T-cell (primary cell): ENCODE measurements around the gene NDUFB10. TPM values are rescaled to one million over a fixed set of nuclear protein-coding genes. Genes with fewer than 3 reads are reported as not detected.
"Not testable (repeated sequence)": the region's sequence is repeated elsewhere in the genome, so short reads cannot be mapped to it uniquely, and the experiment has no call there.

Experiments
- ATAC-seq, 4 experiments: fragments of 200-7000 bp in 3 of 4; fragments of 150-1000 bp in 1 of 4; cut with Tn5 transposase; replicated peaks in 1 of 4; 1 replicate in 3 of 4; 2 replicates in 1 of 4; pipeline ENCODE4 v1.10.0; 2021; ENCODE audit warnings: moderate library complexity in 3 of 4, mild to moderate bottlenecking in 2 of 4, moderate number of reproducible peaks in 1 of 4
- CTCF ChIA-PET, 2 donors: fragments of 300-600 bp; sonication (Branson Sonifier 250); formaldehyde crosslinking; loops; one replicate each; lab custom pipeline; 2022; ENCODE audit warnings: antibody characterized with exemption in 2 of 2; lab: Charles Lee
- POLR2A ChIA-PET, 2 donors: fragments of 300-600 bp; sonication (Branson Sonifier 250); formaldehyde crosslinking; loops; one replicate each; lab custom pipeline; 2022; ENCODE audit warnings: antibody characterized with exemption in 2 of 2; lab: Charles Lee
- DNase-seq, 35 experiments: peaks; one replicate each; pipeline versions ENCODE4 v3.0.0 to v3.0.0-alpha.2; 2013 to 2023
- H3K27ac ChIP-seq: one replicate; pipeline ENCODE4 v1.5.1; 2013; ENCODE audit warnings: low read length
- H3K27me3 ChIP-seq, 2 experiments: replicated peaks in 1 of 2; 1 replicate in 1 of 2; 2 replicates in 1 of 2; pipeline versions ENCODE4 v1.6.1 to v1.7.0; 2013; ENCODE audit warnings: low read length in 1 of 2, mixed read lengths in 1 of 2; ENCODE audit not compliant: control insufficient read depth in 2 of 2, insufficient read depth in 2 of 2; ENCODE audit errors: extremely low read depth in 1 of 2
- H3K36me3 ChIP-seq, 2 donors: 1 replicate in 1 of 2; 2 replicates in 1 of 2; pipeline versions ENCODE4 v1.6.1 to v1.7.0; 2013; ENCODE audit warnings: low read length in 1 of 2; ENCODE audit not compliant: control insufficient read depth in 2 of 2, insufficient read depth in 1 of 2; ENCODE audit errors: extremely low read depth in 1 of 2
- H3K4me1 ChIP-seq, 2 experiments: 1 replicate in 1 of 2; 2 replicates in 1 of 2; pipeline versions ENCODE4 v1.6.1 to v1.7.0; 2013; ENCODE audit warnings: low read length in 2 of 2, mixed read lengths in 1 of 2; ENCODE audit not compliant: insufficient read depth in 2 of 2, control insufficient read depth in 1 of 2; ENCODE audit errors: extremely low read depth in 1 of 2
- H3K4me3 ChIP-seq, 2 donors: 1 replicate in 1 of 2; 2 replicates in 1 of 2; pipeline versions ENCODE4 v1.5.1 to v1.7.0; 2013; ENCODE audit warnings: mild to moderate bottlenecking in 2 of 2, low read length in 1 of 2, moderate library complexity in 1 of 2; ENCODE audit not compliant: control insufficient read depth in 1 of 2; ENCODE audit errors: extremely low read depth in 1 of 2
- H3K9me3 ChIP-seq: 2 replicates; pipeline ENCODE4 v1.7.0; 2013
- H3K27ac Mint-ChIP-seq, 2 donors: one replicate each; pipeline ENCODE4 v1.8.0; 2020 to 2021; ENCODE audit warnings: mild to moderate bottlenecking in 2 of 2, mixed read lengths in 2 of 2
- H3K27me3 Mint-ChIP-seq, 2 donors: one replicate each; pipeline ENCODE4 v1.8.0; 2021 to 2022; ENCODE audit warnings: mixed read lengths in 2 of 2
- H3K36me3 Mint-ChIP-seq: one replicate; pipeline ENCODE4 v1.8.0; 2021; ENCODE audit warnings: mixed read lengths
- H3K4me1 Mint-ChIP-seq, 3 donors: one replicate each; pipeline ENCODE4 v1.8.0; 2020 to 2022; ENCODE audit warnings: mixed read lengths in 3 of 3, mild to moderate bottlenecking in 1 of 3
- H3K4me3 Mint-ChIP-seq, 3 donors: one replicate each; pipeline ENCODE4 v1.8.0; 2020 to 2022; ENCODE audit warnings: mild to moderate bottlenecking in 3 of 3, mixed read lengths in 3 of 3, moderate library complexity in 3 of 3
- H3K9me3 Mint-ChIP-seq, 3 donors: one replicate each; pipeline ENCODE4 v1.8.0; 2020 to 2022; ENCODE audit warnings: mixed read lengths in 3 of 3
- WGBS: methylation state at CpG from one replicate; pipeline ENCODE4 v1.1.5; 2013; ENCODE audit warnings: missing lambda C conversion rate; ENCODE audit not compliant: insufficient coverage; 5-methylcytosine and 5-hydroxymethylcytosine counted together
- total RNA-seq, 35 experiments: library from RNA in 6 of 35; stranded (reverse) in 6 of 35; fragments of 120-200 nt in 1 of 35; gene quantifications; one replicate each; pipeline versions ENCODE4 v1.2.1 to v1.2.4 and lab custom pipeline; 2013 to 2026

NDUFB10 gene
- total RNA-seq, 5 donors from 2014 or later (not counting 1 experiment from before 2014, with no cell fraction given), result 46.3 to 96.5 (median 84.4) TPM

DNA sequence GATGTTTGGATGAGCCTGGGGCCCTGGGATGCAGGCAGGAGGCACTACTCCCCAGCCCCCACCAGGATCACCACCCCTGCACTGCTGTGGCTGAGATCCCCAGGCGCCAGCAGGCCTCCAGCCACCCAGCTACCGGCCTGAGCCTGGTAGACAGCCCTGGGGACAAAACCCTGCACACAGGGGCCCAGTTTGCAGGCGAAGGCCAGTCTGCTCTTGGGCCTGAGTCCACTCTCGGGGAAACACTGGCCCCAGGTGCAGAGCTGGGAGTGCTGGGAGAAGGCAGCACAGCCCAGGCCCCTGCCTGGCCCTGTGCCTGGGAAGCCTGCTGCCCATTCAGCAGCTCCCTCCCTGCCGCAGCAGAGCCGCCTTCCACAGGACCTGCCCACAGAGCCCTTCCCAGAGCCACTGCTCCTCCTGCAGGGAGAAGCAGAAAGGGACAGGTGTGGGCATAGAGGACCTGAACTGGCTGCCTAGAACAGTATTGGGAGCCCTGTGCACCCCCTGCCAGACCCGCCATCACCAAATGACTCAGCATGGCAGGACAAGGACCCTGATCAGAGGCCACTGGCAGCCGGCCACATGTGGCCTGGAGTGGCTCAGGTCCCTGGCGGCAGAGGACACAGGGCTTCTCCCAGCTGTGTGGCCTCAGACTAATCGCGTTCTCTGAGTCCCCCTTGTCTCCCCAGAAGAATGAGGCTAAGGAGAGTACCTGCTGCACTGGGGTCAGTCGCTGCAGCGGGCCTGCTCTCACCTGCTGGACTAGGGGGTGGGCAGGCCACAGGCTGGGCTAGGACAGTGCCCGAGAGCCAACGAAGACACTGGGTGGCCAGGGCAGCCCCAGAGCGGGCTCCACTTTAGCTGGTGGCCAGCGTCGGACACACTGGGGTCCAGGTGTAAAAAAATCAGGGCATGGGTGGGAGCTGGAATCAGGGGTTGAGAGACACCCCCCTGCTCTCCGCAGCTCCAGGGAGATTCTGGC is 27.0 kb upstream of the NDUFB10 start:
- H3K4me1 Mint-ChIP-seq, result peaks cover 0 to 3% (median 1%) of the 10 kb centered on the region in 3 donors
- Histone ChIP-seq H3K9me3 (no peaks in the 10 kb centered on the region), H3K27me3 (peaks cover 0 to 13% of the 10 kb centered on the region in 2 experiments), H3K4me1 (peaks cover 2 to 11% of the 10 kb centered on the region in 2 experiments), H3K27ac (no peak overlapping the region), H3K4me3 (no peak overlapping the region), H3K36me3 (no peaks in the 10 kb centered on the region)
- WGBS, result 89% methylated on average over 16 of the region's 19 CpGs
- no peaks in the 10 kb centered on the region for H3K9me3 Mint-ChIP-seq
- H3K27ac Mint-ChIP-seq, result no peak overlapping the region
- POLR2A ChIA-PET, result no interaction called here
- CTCF ChIA-PET, result no interaction called here
- ATAC-seq, result no peak
- no peak overlapping the region for H3K4me3 Mint-ChIP-seq
- H3K36me3 Mint-ChIP-seq, result no peaks in the 10 kb centered on the region
- no peaks in the 10 kb centered on the region for H3K27me3 Mint-ChIP-seq
- no peak for DNase-seq

DNA sequence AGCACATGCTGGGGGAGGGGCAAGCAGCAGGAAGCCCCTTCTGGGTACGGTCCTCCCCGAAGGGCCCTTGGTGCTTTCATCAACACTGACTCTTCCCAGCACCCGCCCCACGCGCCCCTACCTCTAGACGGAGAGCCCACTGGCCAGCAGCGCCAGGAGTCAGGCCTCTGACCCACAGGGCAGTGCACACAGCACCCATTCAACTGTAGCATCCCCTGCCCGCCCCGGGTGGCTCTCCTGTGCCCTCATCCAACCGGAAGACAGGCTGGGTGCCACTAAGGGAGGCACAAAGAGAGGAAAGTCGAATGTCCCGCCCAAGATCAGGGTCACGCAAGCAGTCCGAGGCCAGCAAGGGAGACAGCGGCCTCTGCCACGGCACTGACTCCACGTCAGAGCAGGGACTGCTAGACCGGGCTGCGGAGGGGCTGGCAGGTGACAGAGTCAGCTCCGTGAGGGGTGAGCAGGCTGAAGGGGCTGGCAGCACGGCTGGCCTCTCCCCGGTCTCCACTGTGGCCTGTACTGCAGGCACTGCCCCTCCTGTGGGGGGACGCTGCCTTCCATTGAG is 26.2 kb upstream of the NDUFB10 start:
- no peak overlapping the region for H3K27ac Mint-ChIP-seq
- peaks cover 0 to 13% of the 10 kb centered on the region in 2 experiments for H3K27me3 ChIP-seq
- H3K27me3 Mint-ChIP-seq, result no peaks in the 10 kb centered on the region
- no peak overlapping the region for H3K4me3 Mint-ChIP-seq
- peaks cover 2 to 11% of the 10 kb centered on the region in 2 experiments for H3K4me1 ChIP-seq
- ATAC-seq, result no peak
- H3K36me3 ChIP-seq, result peaks cover 0 to 4% of the 10 kb centered on the region in 2 donors
- POLR2A ChIA-PET, result no interaction called here
- H3K9me3 Mint-ChIP-seq, result no peaks in the 10 kb centered on the region
- H3K36me3 Mint-ChIP-seq, result peaks cover 3% of the 10 kb centered on the region
- DNase-seq, result no peak
- H3K4me3 ChIP-seq, result no peak overlapping the region
- no peak overlapping the region for H3K27ac ChIP-seq
- H3K9me3 ChIP-seq, result no peaks in the 10 kb centered on the region
- CTCF ChIA-PET, result no interaction called here
- peaks cover 0 to 3% (median 1%) of the 10 kb centered on the region in 3 donors for H3K4me1 Mint-ChIP-seq
- 87% methylated on average over 21 of the region's 23 CpGs for WGBS

DNA sequence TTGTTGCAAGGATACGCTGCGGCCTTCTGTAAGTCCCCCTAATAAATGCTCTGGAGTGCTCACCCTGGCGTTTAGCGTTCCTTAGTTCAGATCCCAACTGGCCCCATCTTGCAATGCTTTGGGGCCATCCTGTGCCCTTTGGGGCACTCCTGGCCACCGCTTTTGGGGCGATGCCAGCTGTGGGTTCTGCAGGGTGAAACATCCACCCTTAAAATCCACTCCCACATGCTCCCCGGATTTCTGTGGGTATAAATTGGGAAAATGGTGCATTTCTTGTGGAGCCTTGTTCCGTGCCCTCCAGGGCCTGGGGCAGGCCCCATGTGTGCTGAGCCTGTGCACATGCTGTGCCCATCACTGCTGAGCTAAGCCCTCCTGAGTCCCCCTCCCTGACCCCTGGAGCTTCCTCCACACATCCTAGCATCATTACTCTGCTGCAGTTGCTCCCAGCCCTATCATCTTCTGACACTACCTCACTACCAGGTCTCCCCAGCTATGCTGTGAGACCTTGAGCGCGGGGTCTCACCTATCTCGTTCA is 22.3 kb upstream of the NDUFB10 start:
- H3K4me1 Mint-ChIP-seq, result peaks cover 0 to 7% (median 7%) of the 10 kb centered on the region in 3 donors
- H3K9me3 ChIP-seq, result no peaks in the 10 kb centered on the region
- no peak overlapping the region for H3K27ac ChIP-seq
- no peak overlapping the region for H3K4me3 ChIP-seq
- H3K36me3 Mint-ChIP-seq, result peaks cover 3% of the 10 kb centered on the region
- H3K27me3 Mint-ChIP-seq, result no peaks in the 10 kb centered on the region
- H3K27me3 ChIP-seq, result peaks cover 0 to 9% of the 10 kb centered on the region in 2 experiments
- no peaks in the 10 kb centered on the region for H3K9me3 Mint-ChIP-seq
- H3K4me1 ChIP-seq, result peaks cover 0 to 6% of the 10 kb centered on the region in 2 experiments
- CTCF ChIA-PET, result no interaction called here
- WGBS, result 96% methylated on average over 5 of the region's 11 CpGs
- ATAC-seq (no peak), DNase-seq (no peak)
- H3K36me3 ChIP-seq, result peaks cover 7 to 21% of the 10 kb centered on the region in 2 donors
- H3K27ac Mint-ChIP-seq, result no peak overlapping the region
- POLR2A ChIA-PET, result no interaction called here
- H3K4me3 Mint-ChIP-seq, result no peak overlapping the region

DNA sequence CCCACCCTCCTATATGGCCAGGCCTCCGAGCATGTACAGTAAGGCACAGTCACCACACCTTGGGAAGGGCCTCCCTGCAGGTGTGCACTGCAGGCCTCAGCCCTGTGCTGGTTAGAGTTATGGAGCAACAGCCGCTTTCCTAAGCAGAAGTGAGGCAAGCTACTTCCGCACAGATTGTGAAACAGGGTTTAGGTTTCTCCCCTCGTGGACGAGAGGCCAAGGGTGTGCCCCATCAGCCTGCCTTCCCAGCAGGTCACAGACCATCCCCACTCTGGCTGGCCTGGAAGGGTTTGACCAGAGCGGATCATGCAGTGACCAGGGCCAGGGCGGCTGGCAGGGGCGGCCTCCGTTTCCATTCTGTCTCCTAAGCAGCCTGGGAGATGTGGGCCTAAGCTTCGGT is 21.0 kb upstream of the NDUFB10 start:
- ChIA-PET POLR2A (no interaction called here), CTCF (no interaction called here)
- Mint-ChIP-seq H3K9me3 (no peaks in the 10 kb centered on the region), H3K36me3 (peaks cover 3% of the 10 kb centered on the region), H3K27me3 (no peaks in the 10 kb centered on the region), H3K27ac (no peak overlapping the region), H3K4me1 (peaks cover 0 to 15% (median 11%) of the 10 kb centered on the region in 3 donors), H3K4me3 (no peak overlapping the region)
- ATAC-seq (no peak), DNase-seq (no peak)
- H3K9me3 ChIP-seq, result no peaks in the 10 kb centered on the region
- peaks cover 2 to 15% of the 10 kb centered on the region in 2 experiments for H3K4me1 ChIP-seq
- H3K36me3 ChIP-seq, result peaks cover 7 to 21% of the 10 kb centered on the region in 2 donors
- no peaks in the 10 kb centered on the region for H3K27me3 ChIP-seq
- no peak overlapping the region for H3K27ac ChIP-seq
- 96% methylated on average over 6 of the region's 10 CpGs for WGBS
- no peak overlapping the region for H3K4me3 ChIP-seq

DNA sequence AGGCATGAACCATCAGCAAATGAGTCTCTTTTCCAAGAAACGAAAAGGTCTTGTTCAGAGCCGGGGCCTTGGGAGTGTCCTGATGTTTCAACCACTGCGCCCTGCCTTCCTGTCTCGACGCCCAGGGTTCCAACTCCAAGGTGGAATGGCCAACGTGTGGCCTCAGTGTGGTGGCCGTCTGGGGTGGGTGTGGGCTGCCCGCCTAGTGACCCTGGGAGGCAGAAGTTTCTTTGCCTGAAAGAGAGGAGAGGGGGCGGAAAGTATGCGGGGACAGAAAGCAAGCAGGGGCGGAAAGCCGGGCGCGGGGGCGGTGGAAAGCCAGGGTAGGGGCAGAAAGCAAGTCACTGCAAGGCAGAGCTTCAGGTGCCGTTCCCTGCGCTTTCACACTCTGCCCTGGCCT is 20.4 kb upstream of the NDUFB10 start:
- Mint-ChIP-seq H3K36me3 (peaks cover 3% of the 10 kb centered on the region), H3K27ac (no peak overlapping the region), H3K4me1 (peaks cover 5 to 19% (median 14%) of the 10 kb centered on the region in 3 donors), H3K9me3 (no peaks in the 10 kb centered on the region), H3K4me3 (no peak overlapping the region), H3K27me3 (no peaks in the 10 kb centered on the region)
- Histone ChIP-seq H3K4me3 (no peak overlapping the region), H3K36me3 (peaks cover 7 to 21% of the 10 kb centered on the region in 2 donors), H3K4me1 (peaks cover 2 to 21% of the 10 kb centered on the region in 2 experiments), H3K27ac (no peak overlapping the region), H3K27me3 (no peaks in the 10 kb centered on the region), H3K9me3 (no peaks in the 10 kb centered on the region)
- ATAC-seq, result no peak
- CTCF ChIA-PET, result no interaction called here
- POLR2A ChIA-PET, result no interaction called here
- DNase-seq, result no peak
- 97% methylated on average over 12 of the region's 17 CpGs for WGBS

DNA sequence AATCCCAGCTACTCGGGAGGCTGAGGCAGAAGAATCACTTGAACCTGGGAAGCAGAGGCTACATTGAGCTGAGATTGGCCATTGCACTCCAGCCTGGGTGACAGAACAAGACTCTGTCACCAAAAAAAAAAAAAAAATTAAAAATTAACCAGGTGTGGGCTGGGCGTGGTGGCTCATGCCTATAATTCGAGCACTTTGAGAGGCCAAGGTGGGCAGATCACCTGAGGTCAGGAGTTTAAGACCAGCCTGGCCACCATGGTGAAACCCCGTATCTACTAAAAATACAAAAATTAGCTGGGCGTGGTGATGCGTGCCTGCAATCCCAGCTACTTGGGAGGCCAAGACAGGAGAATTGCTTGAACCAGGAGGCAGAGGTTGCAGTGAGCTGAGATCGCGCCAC is 19.5 kb upstream of the NDUFB10 start:
- H3K9me3 ChIP-seq, ATAC-seq, CTCF ChIA-PET, H3K27me3 Mint-ChIP-seq, H3K36me3 Mint-ChIP-seq, POLR2A ChIA-PET, H3K4me3 Mint-ChIP-seq, H3K27me3 ChIP-seq, H3K4me3 ChIP-seq, H3K9me3 Mint-ChIP-seq, H3K27ac Mint-ChIP-seq, H3K27ac ChIP-seq, DNase-seq: not testable (repeated sequence)
- H3K4me1 Mint-ChIP-seq, result peaks cover 6 to 23% (median 14%) of the 10 kb centered on the region in 3 donors
- WGBS, result 98% methylated on average over 4 of the region's 8 CpGs
- peaks cover 2 to 22% of the 10 kb centered on the region in 2 experiments for H3K4me1 ChIP-seq
- H3K36me3 ChIP-seq, result peaks cover 7 to 21% of the 10 kb centered on the region in 2 donors
